B cell (primary cell): Measurements from ENCODE around the gene BTAF1.

Experiments used
- EZH2 ChIP-seq: IDR thresholded peaks from 2 replicates; pipeline ENCODE4 v1.6.1; 2012; ENCODE audit warnings: borderline replicate concordance, low read depth, mild to moderate bottlenecking, moderate library complexity, low read length; ENCODE audit not compliant: insufficient read depth, poor library complexity, severe bottlenecking
- TF ChIP-seq, protein P1 (sequence below): fragments of 200-600 bp; IDR thresholded peaks from one replicate; pipeline ENCODE4 v1.8.0; 2022; ENCODE audit warnings: antibody characterized with exemption, mild to moderate bottlenecking

DNA sequence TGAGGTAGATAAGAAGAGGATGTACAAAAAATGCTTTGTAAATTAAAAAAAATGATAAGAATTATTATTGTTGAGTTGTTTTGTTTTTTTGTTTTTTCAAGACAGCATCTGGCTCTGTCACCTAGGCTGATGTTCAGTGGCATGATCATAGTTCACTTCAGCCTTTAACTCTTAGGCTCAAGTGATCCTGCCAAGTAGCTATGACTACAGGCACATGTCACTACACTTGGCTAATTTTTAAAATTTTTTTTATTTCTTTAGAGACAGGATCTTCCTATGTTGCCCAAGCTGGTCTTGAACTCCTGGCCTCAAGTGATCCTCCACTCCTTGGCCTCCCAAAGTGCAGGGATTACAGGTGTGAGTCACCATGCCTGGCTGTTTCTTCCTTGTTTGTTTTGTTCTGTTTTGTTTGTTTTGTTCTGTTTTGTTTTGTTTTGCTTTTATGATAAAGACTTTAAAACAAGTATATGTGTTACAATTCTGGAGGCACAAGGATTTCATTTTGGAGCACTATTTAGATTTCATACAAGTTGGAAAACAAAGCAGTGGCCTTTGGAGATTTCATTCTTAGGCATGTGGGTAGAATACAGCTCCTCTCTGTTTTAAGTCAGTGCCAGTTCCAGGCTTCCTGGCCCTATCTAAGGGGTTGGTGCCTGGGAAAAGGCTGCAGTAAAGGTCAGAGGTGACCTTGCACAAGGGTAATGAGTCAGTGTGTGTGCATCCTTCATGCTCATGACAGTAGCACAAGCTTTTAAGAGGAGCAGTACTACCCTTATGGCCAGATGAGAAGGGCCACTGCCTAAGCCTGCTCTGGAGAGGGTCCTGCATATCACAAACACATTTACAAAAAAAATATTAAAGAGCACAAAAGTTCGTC, 32.2 kb upstream of the BTAF1 start:
- TF ChIP-seq, protein P1, sequence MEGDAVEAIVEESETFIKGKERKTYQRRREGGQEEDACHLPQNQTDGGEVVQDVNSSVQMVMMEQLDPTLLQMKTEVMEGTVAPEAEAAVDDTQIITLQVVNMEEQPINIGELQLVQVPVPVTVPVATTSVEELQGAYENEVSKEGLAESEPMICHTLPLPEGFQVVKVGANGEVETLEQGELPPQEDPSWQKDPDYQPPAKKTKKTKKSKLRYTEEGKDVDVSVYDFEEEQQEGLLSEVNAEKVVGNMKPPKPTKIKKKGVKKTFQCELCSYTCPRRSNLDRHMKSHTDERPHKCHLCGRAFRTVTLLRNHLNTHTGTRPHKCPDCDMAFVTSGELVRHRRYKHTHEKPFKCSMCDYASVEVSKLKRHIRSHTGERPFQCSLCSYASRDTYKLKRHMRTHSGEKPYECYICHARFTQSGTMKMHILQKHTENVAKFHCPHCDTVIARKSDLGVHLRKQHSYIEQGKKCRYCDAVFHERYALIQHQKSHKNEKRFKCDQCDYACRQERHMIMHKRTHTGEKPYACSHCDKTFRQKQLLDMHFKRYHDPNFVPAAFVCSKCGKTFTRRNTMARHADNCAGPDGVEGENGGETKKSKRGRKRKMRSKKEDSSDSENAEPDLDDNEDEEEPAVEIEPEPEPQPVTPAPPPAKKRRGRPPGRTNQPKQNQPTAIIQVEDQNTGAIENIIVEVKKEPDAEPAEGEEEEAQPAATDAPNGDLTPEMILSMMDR = no peak
- TF ChIP-seq EZH2 = no peak
